Measurements from ENCODE around the gene NSUN2. TPM values are rescaled to one million over a fixed set of nuclear protein-coding genes. Genes with fewer than 3 reads are reported as not detected.

Gene NSUN2
- total RNA-seq, 2 donors from 2014 or later: 49.1 to 60.1 TPM

GRCh38 chr5:6636293-6636692, 3.4 kb upstream of the NSUN2 start:
- no peak overlapping the region for H3K27ac Mint-ChIP-seq

GRCh38 chr5:6634788-6635430, 2.1 kb upstream of the NSUN2 start:
- no peaks in the 10 kb centered on the region for H3K27me3 Mint-ChIP-seq
- peak overlapping the region; percentile 98 for H3K4me3 Mint-ChIP-seq
- H3K9me3 ChIP-seq (ENCODE audit: control insufficient read depth, low read length, poor library complexity, severe bottlenecking): no peaks in the 10 kb centered on the region
- DNase-seq (no peak), ATAC-seq (no peak)
- H3K4me1 Mint-ChIP-seq: peaks cover 24% of the 10 kb centered on the region
- H3K27ac Mint-ChIP-seq: no peak overlapping the region
- peaks cover 3% of the 10 kb centered on the region for H3K36me3 Mint-ChIP-seq (ENCODE audit: low read depth)

More at GRCh38 chr5:6636293-6636692, 3.4 kb upstream of the NSUN2 start:
- Mint-ChIP-seq H3K4me3 (no peak overlapping the region), H3K36me3 (ENCODE audit: low read depth) (peaks cover 3% of the 10 kb centered on the region), H3K4me1 (peaks cover 17% of the 10 kb centered on the region), H3K27me3 (no peaks in the 10 kb centered on the region)
- no peaks in the 10 kb centered on the region for H3K9me3 ChIP-seq (ENCODE audit: control insufficient read depth, low read length, poor library complexity, severe bottlenecking)
- DNase-seq (no peak), ATAC-seq (no peak)

GRCh38 chr5:6634306-6634705, 1.5 kb upstream of the NSUN2 start:
- DNase-seq: no peak

GRCh38 chr5:6633469-6634245, 813 bp upstream of the NSUN2 start:
- DNase-seq (peak in 1 of 3 donors; percentile 10), ATAC-seq (peak; percentile 64)
- Mint-ChIP-seq H3K36me3 (ENCODE audit: low read depth) (peaks cover 6% of the 10 kb centered on the region), H3K27me3 (no peaks in the 10 kb centered on the region), H3K4me1 (peaks cover 31% of the 10 kb centered on the region), H3K27ac (peak overlapping the region; percentile 93), H3K4me3 (peak overlapping the region; percentile 98)
- H3K9me3 ChIP-seq (ENCODE audit: control insufficient read depth, low read length, poor library complexity, severe bottlenecking): no peaks in the 10 kb centered on the region

More at GRCh38 chr5:6634306-6634705, 1.5 kb upstream of the NSUN2 start:
- peaks cover 30% of the 10 kb centered on the region for H3K4me1 Mint-ChIP-seq
- peak overlapping the region; percentile 56 for H3K27ac Mint-ChIP-seq
- ATAC-seq: no peak
- peak overlapping the region; percentile 98 for H3K4me3 Mint-ChIP-seq
- no peaks in the 10 kb centered on the region for H3K27me3 Mint-ChIP-seq
- H3K36me3 Mint-ChIP-seq (ENCODE audit: low read depth): peaks cover 6% of the 10 kb centered on the region
- H3K9me3 ChIP-seq (ENCODE audit: control insufficient read depth, low read length, poor library complexity, severe bottlenecking): no peaks in the 10 kb centered on the region

GRCh38 chr5:6632324-6632887, 438 bp downstream of the NSUN2 start:
- H3K9me3 ChIP-seq (ENCODE audit: control insufficient read depth, low read length, poor library complexity, severe bottlenecking): no peaks in the 10 kb centered on the region
- H3K36me3 Mint-ChIP-seq (ENCODE audit: low read depth): peaks cover 6% of the 10 kb centered on the region
- DNase-seq (no peak), ATAC-seq (no peak)
- peak overlapping the region; percentile 98 for H3K4me3 Mint-ChIP-seq
- H3K27me3 Mint-ChIP-seq: no peaks in the 10 kb centered on the region
- peaks cover 31% of the 10 kb centered on the region for H3K4me1 Mint-ChIP-seq
- H3K27ac Mint-ChIP-seq: peak overlapping the region; percentile 93

- Mint-ChIP-seq H3K36me3 (ENCODE audit: low read depth) (peaks cover 6% of the 10 kb centered on the region), H3K4me3 (peak overlapping the region; percentile 98), H3K4me1 (peaks cover 30% of the 10 kb centered on the region), H3K27ac (peak overlapping the region; percentile 68), H3K27me3 (no peaks in the 10 kb centered on the region)
- ATAC-seq (no peak), DNase-seq (no peak)
- H3K9me3 ChIP-seq (ENCODE audit: control insufficient read depth, low read length, poor library complexity, severe bottlenecking): no peaks in the 10 kb centered on the region
These were observed 1.4 kb downstream of the NSUN2 start for GRCh38 chr5:6631441-6631840.

GRCh38 chr5:6626508-6626907, 6.3 kb downstream of the NSUN2 start:
- no peak overlapping the region for H3K4me3 Mint-ChIP-seq
- ATAC-seq (no peak), DNase-seq (no peak)
- H3K27ac Mint-ChIP-seq: no peak overlapping the region
- H3K36me3 Mint-ChIP-seq (ENCODE audit: low read depth): peaks cover 11% of the 10 kb centered on the region
- peaks cover 28% of the 10 kb centered on the region for H3K4me1 Mint-ChIP-seq
- peaks cover 4% of the 10 kb centered on the region for H3K9me3 ChIP-seq (ENCODE audit: control insufficient read depth, low read length, poor library complexity, severe bottlenecking)
- no peaks in the 10 kb centered on the region for H3K27me3 Mint-ChIP-seq

- H3K36me3 Mint-ChIP-seq (ENCODE audit: low read depth): peaks cover 14% of the 10 kb centered on the region
- ATAC-seq (no peak), DNase-seq (no peak)
- H3K27me3 Mint-ChIP-seq: no peaks in the 10 kb centered on the region
- H3K9me3 ChIP-seq (ENCODE audit: control insufficient read depth, low read length, poor library complexity, severe bottlenecking): peaks cover 4% of the 10 kb centered on the region
- H3K4me3 Mint-ChIP-seq: no peak overlapping the region
- no peak overlapping the region for H3K27ac Mint-ChIP-seq
- H3K4me1 Mint-ChIP-seq: peaks cover 13% of the 10 kb centered on the region
These were observed 8.9 kb downstream of the NSUN2 start for GRCh38 chr5:6623941-6624340.

- H3K27ac Mint-ChIP-seq: no peak overlapping the region
- H3K9me3 ChIP-seq (ENCODE audit: control insufficient read depth, low read length, poor library complexity, severe bottlenecking): peaks cover 4% of the 10 kb centered on the region
- DNase-seq: no peak
- peaks cover 13% of the 10 kb centered on the region for H3K4me1 Mint-ChIP-seq
- no peaks in the 10 kb centered on the region for H3K27me3 Mint-ChIP-seq
- no peak overlapping the region for H3K4me3 Mint-ChIP-seq
- peaks cover 16% of the 10 kb centered on the region for H3K36me3 Mint-ChIP-seq (ENCODE audit: low read depth)
- ATAC-seq: no peak
These were observed 9.6 kb downstream of the NSUN2 start for GRCh38 chr5:6623228-6623627.

- Mint-ChIP-seq H3K36me3 (ENCODE audit: low read depth) (peaks cover 17% of the 10 kb centered on the region), H3K4me3 (no peak overlapping the region), H3K4me1 (peaks cover 27% of the 10 kb centered on the region), H3K27ac (no peak overlapping the region), H3K27me3 (no peaks in the 10 kb centered on the region)
- ATAC-seq (no peak), DNase-seq (no peak)
- no peaks in the 10 kb centered on the region for H3K9me3 ChIP-seq (ENCODE audit: control insufficient read depth, low read length, poor library complexity, severe bottlenecking)
These were observed 16.2 kb downstream of the NSUN2 start for GRCh38 chr5:6616632-6617031.

- ATAC-seq (no peak), DNase-seq (no peak)
- H3K36me3 Mint-ChIP-seq (ENCODE audit: low read depth): peaks cover 19% of the 10 kb centered on the region
- peaks cover 25% of the 10 kb centered on the region for H3K4me1 Mint-ChIP-seq
- H3K4me3 Mint-ChIP-seq: no peak overlapping the region
- H3K9me3 ChIP-seq (ENCODE audit: control insufficient read depth, low read length, poor library complexity, severe bottlenecking): no peaks in the 10 kb centered on the region
- H3K27me3 Mint-ChIP-seq: no peaks in the 10 kb centered on the region
- peak overlapping the region; percentile 21 for H3K27ac Mint-ChIP-seq
These were observed 17.6 kb downstream of the NSUN2 start for GRCh38 chr5:6615034-6615815.

GRCh38 chr5:6611334-6612256, 21.2 kb downstream of the NSUN2 start:
- H3K4me3 Mint-ChIP-seq: no peak overlapping the region
- no peak for DNase-seq
- no peaks in the 10 kb centered on the region for H3K27me3 Mint-ChIP-seq
- H3K27ac Mint-ChIP-seq: no peak overlapping the region
- H3K9me3 ChIP-seq (ENCODE audit: control insufficient read depth, low read length, poor library complexity, severe bottlenecking): no peaks in the 10 kb centered on the region
- peaks cover 13% of the 10 kb centered on the region for H3K36me3 Mint-ChIP-seq (ENCODE audit: low read depth)
- no peak for ATAC-seq
- H3K4me1 Mint-ChIP-seq: peaks cover 26% of the 10 kb centered on the region
